Upper lobe of left lung (tissue), 6 donors: Measurements from ENCODE around the gene ADAMTSL5. TPM values are rescaled to one million over a fixed set of nuclear protein-coding genes. Genes with fewer than 3 reads are reported as not detected.

Experiments
- ATAC-seq, 2 donors: fragments of 200-7000 bp; cut with Tn5 transposase; one replicate each; pipeline ENCODE4 v1.9.1; 2022; ENCODE audit warnings: mild to moderate bottlenecking in 2 of 2, moderate library complexity in 2 of 2; ENCODE audit not compliant: low FRiP score in 2 of 2
- DNase-seq, 2 donors: peaks; one replicate each; pipeline ENCODE4 v3.0.0-alpha.2; 2019 to 2020
- H3K27ac ChIP-seq, 4 donors: fragments of 200-600 bp; sonication (generic); one replicate each; pipeline ENCODE4 v1.5.1; 2016 to 2019
- H3K27me3 ChIP-seq, 4 donors: fragments of 200-600 bp; sonication (generic); one replicate each; pipeline ENCODE4 v1.5.1; 2017 to 2019
- H3K36me3 ChIP-seq, 4 donors: fragments of 200-600 bp; sonication (generic); one replicate each; pipeline ENCODE4 v1.5.1; 2016 to 2019
- H3K4me1 ChIP-seq, 4 donors: fragments of 200-600 bp; sonication (generic); one replicate each; pipeline ENCODE4 v1.5.1; 2018 to 2019
- H3K4me3 ChIP-seq, 4 donors: fragments of 200-600 bp; sonication (generic); one replicate each; pipeline ENCODE4 v1.5.1; 2017 to 2019; ENCODE audit warnings: mild to moderate bottlenecking in 2 of 4, moderate library complexity in 1 of 4
- H3K9me3 ChIP-seq, 4 donors: fragments of 200-600 bp; sonication (generic); one replicate each; pipeline ENCODE4 v1.5.1; 2018 to 2019
- EP300 ChIP-seq, 4 donors: sonication (generic); formaldehyde crosslinking; IDR thresholded peaks; one replicate each; pipeline ENCODE4 v1.5.1; 2017; ENCODE audit warnings: antibody characterized with exemption in 4 of 4, control low read depth in 2 of 4
- POLR2A ChIP-seq, 4 donors: fragments of 450-650 bp; IDR thresholded peaks; one replicate each; pipeline ENCODE4 v1.5.1; 2016 to 2017; ENCODE audit warnings: antibody characterized with exemption in 4 of 4, mild to moderate bottlenecking in 2 of 4
- POLR2AphosphoS5 ChIP-seq, 2 donors: sonication (generic); formaldehyde crosslinking; IDR thresholded peaks; one replicate each; pipeline ENCODE4 v1.5.1; 2017; ENCODE audit warnings: antibody characterized with exemption in 2 of 2
- WGBS, 2 donors: methylation state at CpG; one replicate each; pipeline ENCODE4 v1.1.5; 2017 to 2018; 5-methylcytosine and 5-hydroxymethylcytosine counted together
- total RNA-seq, 6 donors: library from RNA; depleted of rRNA in 4 of 6; stranded (reverse); fragments of >200 nt in 4 of 6; gene quantifications; one replicate each; pipeline versions ENCODE4 v1.1.0 to v1.2.1, GENCODE V29; 2016 to 2021
- TF ChIP-seq, protein P1 (sequence below), 6 experiments: fragments of 450-650 bp in 4 of 6; fragments of 200-600 bp in 2 of 6; sonication (generic) in 2 of 6; IDR thresholded peaks; one replicate each; pipeline ENCODE4 v1.5.1; 2016 to 2019; ENCODE audit warnings: antibody characterized with exemption in 6 of 6
- donor health status: DM: no; HTN: no; CAD: no; lungs with moderate emphysema.
- donor health status: DM: no; HTN: yes; CAD: no; lungs with severe emphysema.

ADAMTSL5 gene
- total RNA-seq, 6 donors from 2014 or later, result 0.89 to 11.5 (median 4.9) TPM

DNA sequence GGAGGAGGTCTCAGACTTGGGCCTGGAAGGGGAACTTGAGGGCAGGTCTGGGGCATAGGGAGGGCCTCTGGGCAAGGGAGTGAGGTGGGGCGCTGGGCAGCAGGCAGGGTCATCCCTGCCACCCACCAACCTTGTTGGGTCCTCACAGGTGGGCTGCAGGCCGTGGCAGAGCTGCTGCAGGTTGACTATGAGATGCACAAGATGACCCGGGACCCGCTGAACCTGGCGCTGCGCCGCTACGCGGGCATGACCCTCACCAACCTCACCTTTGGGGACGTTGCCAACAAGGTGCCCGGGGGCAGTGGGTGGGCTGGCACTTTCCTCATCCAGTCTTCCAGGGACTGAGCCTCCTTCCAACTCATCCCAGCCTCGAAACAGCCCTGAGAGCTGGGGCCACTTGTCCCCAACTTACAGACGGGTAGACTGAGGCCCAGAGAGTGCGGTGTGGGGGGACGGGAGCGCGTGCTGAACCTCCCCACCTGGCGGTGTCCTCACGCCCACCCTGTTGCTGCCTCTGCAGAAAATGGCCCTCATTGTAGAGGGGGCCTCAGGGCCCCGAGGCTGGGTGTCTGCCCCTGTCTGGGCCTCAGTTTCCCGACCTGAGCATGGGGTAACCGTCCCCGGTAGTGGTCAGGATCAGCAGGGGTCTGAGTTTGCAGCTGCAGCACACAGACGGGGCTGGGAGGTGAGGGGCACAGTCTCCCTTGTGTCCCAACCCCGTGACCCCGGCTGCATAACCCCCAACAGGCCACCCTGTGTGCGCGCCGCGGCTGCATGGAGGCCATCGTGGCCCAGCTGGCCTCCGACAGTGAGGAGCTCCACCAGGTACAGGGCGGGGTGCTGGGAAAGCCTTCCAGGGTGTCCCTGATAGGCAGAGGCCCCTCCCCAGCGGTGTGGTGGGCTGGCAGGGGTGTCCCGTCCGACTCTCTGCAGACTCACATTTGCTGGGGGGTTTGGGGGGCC is 52.5 kb downstream of the ADAMTSL5 start:
- ATAC-seq (no peak), DNase-seq (peak in 1 of 2 donors; percentile 81)
- peaks cover 4 to 25% (median 14%) of the 10 kb centered on the region in 4 donors for H3K4me1 ChIP-seq
- WGBS, 2 donors, result 94 to 98% methylated on average over 10 to 34 of the region's 36 CpGs
- H3K9me3 ChIP-seq, result no peaks in the 10 kb centered on the region
- H3K27me3 ChIP-seq, result peaks cover 3 to 29% (median 17%) of the 10 kb centered on the region in 4 donors
- no peak overlapping the region for H3K4me3 ChIP-seq
- no peak overlapping the region for H3K27ac ChIP-seq
- TF ChIP-seq POLR2AphosphoS5 (IDR thresholded peaks at IDR 0.05), result no peak
- no peak for TF ChIP-seq EP300 (IDR thresholded peaks at IDR 0.05)
- TF ChIP-seq, protein P1, sequence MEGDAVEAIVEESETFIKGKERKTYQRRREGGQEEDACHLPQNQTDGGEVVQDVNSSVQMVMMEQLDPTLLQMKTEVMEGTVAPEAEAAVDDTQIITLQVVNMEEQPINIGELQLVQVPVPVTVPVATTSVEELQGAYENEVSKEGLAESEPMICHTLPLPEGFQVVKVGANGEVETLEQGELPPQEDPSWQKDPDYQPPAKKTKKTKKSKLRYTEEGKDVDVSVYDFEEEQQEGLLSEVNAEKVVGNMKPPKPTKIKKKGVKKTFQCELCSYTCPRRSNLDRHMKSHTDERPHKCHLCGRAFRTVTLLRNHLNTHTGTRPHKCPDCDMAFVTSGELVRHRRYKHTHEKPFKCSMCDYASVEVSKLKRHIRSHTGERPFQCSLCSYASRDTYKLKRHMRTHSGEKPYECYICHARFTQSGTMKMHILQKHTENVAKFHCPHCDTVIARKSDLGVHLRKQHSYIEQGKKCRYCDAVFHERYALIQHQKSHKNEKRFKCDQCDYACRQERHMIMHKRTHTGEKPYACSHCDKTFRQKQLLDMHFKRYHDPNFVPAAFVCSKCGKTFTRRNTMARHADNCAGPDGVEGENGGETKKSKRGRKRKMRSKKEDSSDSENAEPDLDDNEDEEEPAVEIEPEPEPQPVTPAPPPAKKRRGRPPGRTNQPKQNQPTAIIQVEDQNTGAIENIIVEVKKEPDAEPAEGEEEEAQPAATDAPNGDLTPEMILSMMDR (IDR thresholded peaks at IDR 0.05), result no peak
- TF ChIP-seq POLR2A (IDR thresholded peaks at IDR 0.05), result no peak
- H3K36me3 ChIP-seq, result peaks cover 0 to 11% (median 4%) of the 10 kb centered on the region in 4 donors

DNA sequence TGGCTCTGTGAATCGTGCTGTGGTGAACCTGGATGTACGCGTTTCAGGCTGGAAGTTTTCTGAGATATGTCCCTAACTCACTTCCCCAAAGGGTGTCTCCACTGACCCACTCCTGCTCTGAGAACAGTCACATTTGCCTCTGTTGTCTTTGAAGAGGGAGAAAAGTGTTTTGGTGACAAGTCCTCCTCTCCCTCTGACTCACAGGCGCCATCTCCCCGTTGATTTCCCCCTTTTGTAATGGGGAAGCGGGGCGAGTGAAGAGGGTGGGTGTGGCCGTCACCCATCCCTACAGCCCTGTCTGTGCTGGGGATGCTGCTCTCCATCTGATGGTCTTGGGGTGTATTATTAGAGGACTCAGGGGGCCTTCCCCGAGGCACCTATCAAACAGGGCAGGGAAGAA is 53.3 kb downstream of the ADAMTSL5 start:
- Histone ChIP-seq H3K4me3 (no peak overlapping the region), H3K4me1 (peaks cover 8 to 25% (median 16%) of the 10 kb centered on the region in 4 donors), H3K36me3 (peaks cover 0 to 11% (median 4%) of the 10 kb centered on the region in 4 donors), H3K27ac (no peak overlapping the region), H3K9me3 (no peaks in the 10 kb centered on the region), H3K27me3 (peaks cover 3 to 30% (median 18%) of the 10 kb centered on the region in 4 donors)
- TF ChIP-seq POLR2AphosphoS5 (IDR thresholded peaks at IDR 0.05) (no peak), POLR2A (IDR thresholded peaks at IDR 0.05) (no peak), EP300 (IDR thresholded peaks at IDR 0.05) (no peak)
- TF ChIP-seq, protein P1 (IDR thresholded peaks at IDR 0.05), result no peak
- ATAC-seq, result no peak
- WGBS, 2 donors, result 60 to 80% methylated on average over 8 to 9 of the region's 9 CpGs
- DNase-seq, result no peak

DNA sequence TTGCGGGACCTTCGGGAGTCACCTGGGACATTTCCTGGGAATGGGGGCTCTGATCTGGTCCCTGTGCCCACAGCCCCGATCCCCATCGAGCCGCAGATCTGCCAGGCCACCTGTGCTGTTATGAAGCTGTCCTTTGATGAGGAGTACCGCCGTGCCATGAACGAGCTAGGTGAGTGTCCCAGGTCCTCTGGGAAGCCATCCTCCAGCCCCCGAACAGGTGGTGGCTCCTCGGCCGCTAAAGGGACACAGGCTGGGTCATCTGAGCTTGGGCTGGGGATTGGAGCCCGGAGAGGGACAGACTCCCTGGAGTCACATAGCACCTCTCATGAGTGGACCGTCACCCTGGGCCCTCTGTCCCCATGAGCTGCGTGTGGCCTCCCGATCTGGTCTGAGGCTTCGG is 54.9 kb downstream of the ADAMTSL5 start:
- H3K9me3 ChIP-seq, result no peaks in the 10 kb centered on the region
- peaks cover 3 to 39% (median 22%) of the 10 kb centered on the region in 4 donors for H3K27me3 ChIP-seq
- peaks cover 0 to 11% (median 4%) of the 10 kb centered on the region in 4 donors for H3K36me3 ChIP-seq
- no peak for ATAC-seq
- peaks cover 8 to 32% (median 21%) of the 10 kb centered on the region in 4 donors for H3K4me1 ChIP-seq
- TF ChIP-seq, protein P1 (IDR thresholded peaks at IDR 0.05), result no peak
- TF ChIP-seq POLR2A (IDR thresholded peaks at IDR 0.05) (no peak), POLR2AphosphoS5 (IDR thresholded peaks at IDR 0.05) (no peak), EP300 (IDR thresholded peaks at IDR 0.05) (no peak)
- 66 to 89% methylated on average over 3 to 7 of the region's 16 CpGs for WGBS, 2 donors
- H3K4me3 ChIP-seq, result no peak overlapping the region
- H3K27ac ChIP-seq, result no peak overlapping the region
- DNase-seq, result peak in 1 of 2 donors; percentile 51

DNA sequence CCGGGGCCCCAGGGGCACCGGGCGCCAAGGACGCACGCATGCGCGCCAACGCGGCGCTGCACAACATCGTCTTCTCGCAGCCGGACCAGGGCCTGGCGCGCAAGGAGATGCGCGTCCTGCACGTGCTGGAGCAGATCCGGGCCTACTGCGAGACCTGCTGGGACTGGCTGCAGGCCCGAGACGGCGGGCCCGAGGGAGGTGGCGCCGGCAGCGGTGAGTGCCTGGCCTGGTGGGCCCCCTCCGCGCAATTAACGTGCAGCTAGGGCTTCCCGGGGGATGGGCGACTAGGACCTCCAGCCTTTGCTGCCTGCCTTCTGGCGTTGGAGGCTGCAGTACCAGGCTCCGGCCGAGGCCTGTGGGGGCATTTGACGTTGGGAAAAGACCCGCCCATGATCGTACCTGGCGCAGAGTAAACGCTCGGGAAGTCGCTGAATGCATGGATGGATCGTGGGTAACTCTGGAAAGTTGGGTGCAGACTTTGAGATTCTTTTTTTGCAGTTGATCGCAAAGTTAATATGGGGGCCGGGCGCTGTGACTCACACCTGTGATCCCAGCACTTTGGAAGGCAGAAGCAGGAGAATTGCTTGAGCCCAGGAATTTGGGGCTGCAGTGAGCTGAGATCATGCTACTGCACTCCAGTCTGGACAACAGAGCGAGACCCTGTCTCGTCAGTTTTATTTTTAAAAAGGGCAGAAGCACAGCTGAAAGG is 55.6 kb downstream of the ADAMTSL5 start:
- H3K4me3 ChIP-seq, result no peak overlapping the region
- DNase-seq (peak in 1 of 2 donors; percentile 82), ATAC-seq (no peak)
- peaks cover 8 to 32% (median 21%) of the 10 kb centered on the region in 4 donors for H3K4me1 ChIP-seq
- H3K9me3 ChIP-seq, result no peaks in the 10 kb centered on the region
- 12 to 20% methylated on average over 31 to 37 of the region's 48 CpGs for WGBS, 2 donors
- peaks cover 3 to 46% (median 28%) of the 10 kb centered on the region in 4 donors for H3K27me3 ChIP-seq
- H3K36me3 ChIP-seq, result peaks cover 0 to 11% (median 4%) of the 10 kb centered on the region in 4 donors
- no peak overlapping the region for H3K27ac ChIP-seq
- TF ChIP-seq, protein P1 (IDR thresholded peaks at IDR 0.05), result no peak
- TF ChIP-seq POLR2AphosphoS5 (IDR thresholded peaks at IDR 0.05) (no peak), POLR2A (IDR thresholded peaks at IDR 0.05) (no peak), EP300 (IDR thresholded peaks at IDR 0.05) (no peak)
